GM21619 (cell line): Measurements from ENCODE around the gene NAA60.
"Not testable (repeated sequence)": the region's sequence is repeated elsewhere in the genome, so short reads cannot be mapped to it uniquely, and the experiment has no call there.

Source experiments
- ATAC-seq: cut with Tn5 transposase; IDR thresholded peaks from one replicate; pipeline ENCODE4 v1.9.1; 2021; ENCODE audit not compliant: unreplicated experiment

Gene NAA60

GRCh38 chr16:3503523-3503922, 60.0 kb downstream of the NAA60 start:
- no peak for ATAC-seq

GRCh38 chr16:3508736-3509135, 65.3 kb downstream of the NAA60 start:
- no peak for ATAC-seq

GRCh38 chr16:3509470-3509928, 66.0 kb downstream of the NAA60 start:
- ATAC-seq = peak; percentile 63

- no peak for ATAC-seq
Observed at GRCh38 chr16:3510416-3510815, 66.9 kb downstream of the NAA60 start.

- no peak for ATAC-seq
Observed at GRCh38 chr16:3511286-3512180, 68.1 kb downstream of the NAA60 start.

GRCh38 chr16:3513892-3514583, 70.6 kb downstream of the NAA60 start:
- no peak for ATAC-seq

GRCh38 chr16:3514621-3515020, 71.1 kb downstream of the NAA60 start:
- ATAC-seq = no peak

- no peak for ATAC-seq
Observed at GRCh38 chr16:3515897-3516296, 72.4 kb downstream of the NAA60 start.

GRCh38 chr16:3518292-3518985, 75.0 kb downstream of the NAA60 start:
- ATAC-seq = no peak

GRCh38 chr16:3518986-3519348, 75.5 kb downstream of the NAA60 start:
- ATAC-seq = no peak

- ATAC-seq = no peak
Observed at GRCh38 chr16:3519581-3519980, 76.1 kb downstream of the NAA60 start.

- ATAC-seq = no peak
Observed at GRCh38 chr16:3520413-3520812, 76.9 kb downstream of the NAA60 start.

GRCh38 chr16:3520841-3521240, 77.4 kb downstream of the NAA60 start:
- no peak for ATAC-seq

- no peak for ATAC-seq
Observed at GRCh38 chr16:3523281-3523680, 79.8 kb downstream of the NAA60 start.

GRCh38 chr16:3525951-3526350, 82.5 kb downstream of the NAA60 start:
- ATAC-seq = no peak

GRCh38 chr16:3527216-3527829, 83.8 kb downstream of the NAA60 start:
- ATAC-seq = not testable (repeated sequence)

GRCh38 chr16:3528406-3528805, 84.9 kb downstream of the NAA60 start:
- ATAC-seq = no peak

GRCh38 chr16:3529175-3529574, 85.7 kb downstream of the NAA60 start:
- no peak for ATAC-seq

- no peak for ATAC-seq
Observed at GRCh38 chr16:3530371-3530914, 87.0 kb downstream of the NAA60 start.

GRCh38 chr16:3532741-3533140, 89.3 kb downstream of the NAA60 start:
- ATAC-seq = no peak

GRCh38 chr16:3534126-3534525, 90.6 kb downstream of the NAA60 start:
- ATAC-seq = no peak
